Stimulated activated naive CD8-positive, alpha-beta T cell treated with anti-CD3 and anti-CD28 coated beads, Interleukin-15, amount 100 ng/mL, for 72 hours (primary cell): Measurements from ENCODE around the gene THSD7A.

ENCODE experiments used
- ATAC-seq: fragments of 150-1000 bp; cut with Tn5 transposase; 2 replicates; pipeline ENCODE4 v1.10.0; 2021; ENCODE audit warnings: mild to moderate bottlenecking, moderate library complexity
- DNase-seq, 2 donors: peaks; one replicate each; pipeline ENCODE4 v3.0.0; 2021 to 2022
- H3K27ac Mint-ChIP-seq, 2 donors: one replicate each; pipeline ENCODE4 v1.8.0; 2022; ENCODE audit warnings: mild to moderate bottlenecking in 2 of 2, mixed read lengths in 2 of 2, moderate library complexity in 2 of 2
- H3K27me3 Mint-ChIP-seq: one replicate; pipeline ENCODE4 v1.8.0; 2022; ENCODE audit warnings: mixed read lengths
- H3K4me1 Mint-ChIP-seq: one replicate; pipeline ENCODE4 v1.8.0; 2022; ENCODE audit warnings: mild to moderate bottlenecking, mixed read lengths
- H3K4me3 Mint-ChIP-seq, 2 donors: one replicate each; pipeline ENCODE4 v1.8.0; 2022; ENCODE audit warnings: mild to moderate bottlenecking in 2 of 2, mixed read lengths in 2 of 2, moderate library complexity in 1 of 2
- H3K9me3 Mint-ChIP-seq, 2 donors: one replicate each; pipeline ENCODE4 v1.8.0; 2022; ENCODE audit warnings: mixed read lengths in 2 of 2

The THSD7A gene

GRCh38 chr7:11327633-11328032 lies 504.4 kb downstream of the THSD7A start:
- Mint-ChIP-seq H3K27me3 (no peaks in the 10 kb centered on the region), H3K27ac (no peak overlapping the region), H3K4me3 (no peak overlapping the region), H3K9me3 (no peaks in the 10 kb centered on the region), H3K4me1 (no peaks in the 10 kb centered on the region)
- no peak for ATAC-seq
- DNase-seq, result no peak
